HFFc6 (cell line): ENCODE data around the gene KIAA0232. TPM values are rescaled to one million over a fixed set of nuclear protein-coding genes. Genes with fewer than 3 reads are reported as not detected.

Source experiments
- DNase-seq: peaks from one replicate; pipeline ENCODE4 v3.0.0-alpha.2; 2018
- H3K27ac Mint-ChIP-seq: 2 replicates; pipeline ENCODE4 v1.8.0; 2020; ENCODE audit warnings: mild to moderate bottlenecking, mixed read lengths
- H3K27me3 Mint-ChIP-seq: 2 replicates; pipeline ENCODE4 v1.8.0; 2021; ENCODE audit warnings: mild to moderate bottlenecking, moderate library complexity, mixed read lengths; ENCODE audit not compliant: insufficient read depth
- H3K36me3 Mint-ChIP-seq: 2 replicates; pipeline ENCODE4 v1.8.0; 2021; ENCODE audit warnings: low read depth, mixed read lengths
- H3K4me1 Mint-ChIP-seq: 2 replicates; pipeline ENCODE4 v1.8.0; 2020; ENCODE audit warnings: low read depth, mixed read lengths
- H3K4me3 Mint-ChIP-seq: 2 replicates; pipeline ENCODE4 v1.8.0; 2020; ENCODE audit warnings: mild to moderate bottlenecking, moderate library complexity, mixed read lengths
- H3K9me3 Mint-ChIP-seq: 2 replicates; pipeline ENCODE4 v1.8.0; 2020; ENCODE audit warnings: mild to moderate bottlenecking, mixed read lengths
- total RNA-seq, 6 experiments: library from RNA; stranded (reverse); fragmentation: NEBNext Ultra II Directional; extraction: Animal tissue kit (Norgen Biotek cat#: 25700); gene quantifications; 2 replicates in 1 of 6; 3 replicates in 5 of 6; pipeline ENCODE4 v1.2.3, GENCODE V29; 2021
- TF ChIP-seq, protein P1 (sequence below): fragments of 200-600 bp; sonication (generic); IDR thresholded peaks from 2 replicates; pipeline ENCODE4 v1.5.0; 2021; ENCODE audit warnings: antibody characterized with exemption, mild to moderate bottlenecking

The KIAA0232 gene
- total RNA-seq, 6 experiments from 2014 or later: 15.2 to 21.2 (median 19.0) TPM

DNA sequence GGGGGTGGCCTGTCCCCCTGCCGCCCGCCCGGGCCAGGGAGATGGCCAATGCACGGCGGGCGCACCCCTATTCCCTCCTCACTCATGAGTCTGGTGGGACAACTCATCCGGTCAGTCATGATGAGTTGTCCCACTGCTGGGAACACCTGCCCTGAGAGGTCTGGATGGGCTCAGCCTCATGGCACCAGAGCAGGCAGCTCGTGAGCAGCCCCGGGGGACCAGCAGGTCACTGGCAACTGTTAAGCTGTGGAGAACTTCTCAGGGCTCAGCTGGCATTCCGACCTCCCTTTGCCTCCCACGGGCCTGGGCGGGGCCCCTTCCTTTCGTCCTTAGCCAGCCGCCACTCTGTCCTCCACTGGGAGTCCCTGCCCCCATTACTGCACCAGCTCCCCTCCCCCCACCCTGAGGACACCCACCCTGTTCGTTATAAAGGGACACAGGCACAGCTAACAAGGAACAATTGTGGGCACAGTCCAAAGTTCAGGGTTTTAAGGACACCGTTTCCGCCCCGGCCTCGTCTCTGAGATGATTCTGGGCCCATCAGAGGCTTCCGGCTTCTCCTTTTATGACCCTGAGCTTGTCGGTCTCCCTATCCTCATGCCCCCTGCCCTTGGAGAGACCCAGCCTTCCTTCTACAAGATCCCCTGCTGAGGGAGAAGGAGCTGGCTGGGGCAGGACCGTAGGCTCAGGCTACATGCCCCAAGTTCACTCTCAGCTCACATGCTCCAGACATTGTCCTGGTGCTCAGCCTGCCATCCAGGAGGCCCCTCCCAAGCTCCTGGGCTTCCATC is 14.6 kb upstream of the KIAA0232 start:
- no peak overlapping the region for H3K27ac Mint-ChIP-seq
- DNase-seq: no peak
- H3K36me3 Mint-ChIP-seq: no peaks in the 10 kb centered on the region
- peaks cover 35% of the 10 kb centered on the region for H3K27me3 Mint-ChIP-seq
- H3K4me1 Mint-ChIP-seq: peaks cover 23% of the 10 kb centered on the region
- peak overlapping the region; percentile 24; the same call in 1 of the 2 replicates for H3K4me3 Mint-ChIP-seq
- no peaks in the 10 kb centered on the region for H3K9me3 Mint-ChIP-seq
- TF ChIP-seq, protein P1, sequence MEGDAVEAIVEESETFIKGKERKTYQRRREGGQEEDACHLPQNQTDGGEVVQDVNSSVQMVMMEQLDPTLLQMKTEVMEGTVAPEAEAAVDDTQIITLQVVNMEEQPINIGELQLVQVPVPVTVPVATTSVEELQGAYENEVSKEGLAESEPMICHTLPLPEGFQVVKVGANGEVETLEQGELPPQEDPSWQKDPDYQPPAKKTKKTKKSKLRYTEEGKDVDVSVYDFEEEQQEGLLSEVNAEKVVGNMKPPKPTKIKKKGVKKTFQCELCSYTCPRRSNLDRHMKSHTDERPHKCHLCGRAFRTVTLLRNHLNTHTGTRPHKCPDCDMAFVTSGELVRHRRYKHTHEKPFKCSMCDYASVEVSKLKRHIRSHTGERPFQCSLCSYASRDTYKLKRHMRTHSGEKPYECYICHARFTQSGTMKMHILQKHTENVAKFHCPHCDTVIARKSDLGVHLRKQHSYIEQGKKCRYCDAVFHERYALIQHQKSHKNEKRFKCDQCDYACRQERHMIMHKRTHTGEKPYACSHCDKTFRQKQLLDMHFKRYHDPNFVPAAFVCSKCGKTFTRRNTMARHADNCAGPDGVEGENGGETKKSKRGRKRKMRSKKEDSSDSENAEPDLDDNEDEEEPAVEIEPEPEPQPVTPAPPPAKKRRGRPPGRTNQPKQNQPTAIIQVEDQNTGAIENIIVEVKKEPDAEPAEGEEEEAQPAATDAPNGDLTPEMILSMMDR: no peak

DNA sequence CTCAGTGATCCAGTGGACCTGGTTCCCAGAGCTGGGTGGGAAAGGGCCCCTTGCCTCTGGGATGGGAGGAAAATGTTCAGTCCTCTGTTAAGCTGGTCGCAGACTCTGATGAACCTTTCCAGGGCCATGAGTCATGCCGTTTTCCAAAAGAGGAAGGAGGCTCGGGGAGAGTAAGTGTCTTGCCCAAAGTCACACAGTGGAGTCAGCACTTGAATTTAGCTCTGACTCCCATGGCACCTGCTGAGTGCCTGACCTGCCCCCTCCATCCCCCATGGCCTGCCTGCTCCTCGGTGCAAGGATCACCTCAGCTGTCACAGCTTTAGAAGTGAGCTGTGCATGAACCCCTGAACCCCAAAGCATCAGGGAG is 14.0 kb upstream of the KIAA0232 start:
- H3K27me3 Mint-ChIP-seq: peaks cover 37% of the 10 kb centered on the region
- TF ChIP-seq, protein P1: no peak
- no peaks in the 10 kb centered on the region for H3K36me3 Mint-ChIP-seq
- H3K4me3 Mint-ChIP-seq: peak overlapping the region; percentile 24; the same call in 1 of the 2 replicates
- no peak overlapping the region for H3K27ac Mint-ChIP-seq
- H3K9me3 Mint-ChIP-seq: no peaks in the 10 kb centered on the region
- no peak for DNase-seq
- H3K4me1 Mint-ChIP-seq: peaks cover 28% of the 10 kb centered on the region

DNA sequence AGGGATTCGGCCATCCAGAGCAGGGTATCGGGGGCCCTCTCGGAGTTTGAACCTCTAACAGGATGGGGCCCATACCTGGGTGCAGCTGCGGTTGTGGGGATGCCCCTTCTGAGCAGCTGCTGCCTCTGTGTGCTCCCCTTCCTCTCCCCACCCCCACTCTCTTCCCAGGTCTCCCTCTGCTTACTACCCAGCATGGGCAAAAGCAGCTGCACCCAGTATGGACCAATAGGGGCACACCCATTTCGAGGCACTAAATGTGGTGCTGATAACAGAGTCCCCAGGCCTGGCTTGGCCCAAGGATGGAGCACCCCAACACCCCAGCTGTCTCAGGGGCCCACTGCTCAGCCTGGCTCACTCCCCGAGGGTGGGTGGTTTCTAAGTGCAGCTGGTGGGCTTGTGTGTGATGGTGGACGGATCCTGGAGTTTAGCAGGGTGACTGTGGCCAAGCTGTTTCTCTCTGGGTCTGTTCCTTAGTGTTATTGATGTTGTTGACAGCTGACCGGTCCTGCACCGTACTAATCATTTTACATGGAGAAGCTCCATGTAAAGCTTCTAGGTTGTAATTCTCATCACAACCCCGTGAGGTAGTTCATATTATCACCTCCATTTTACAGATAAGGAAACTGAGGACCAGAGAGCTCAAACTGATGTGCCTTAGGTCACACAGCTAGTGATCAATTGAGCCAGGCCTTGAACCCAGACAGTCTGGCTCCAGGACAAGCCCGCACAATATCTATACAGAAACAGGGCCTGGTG is 13.1 kb upstream of the KIAA0232 start:
- Mint-ChIP-seq H3K27me3 (peaks cover 35% of the 10 kb centered on the region), H3K4me1 (peaks cover 28% of the 10 kb centered on the region), H3K9me3 (no peaks in the 10 kb centered on the region), H3K27ac (no peak overlapping the region), H3K4me3 (no peak overlapping the region), H3K36me3 (no peaks in the 10 kb centered on the region)
- DNase-seq: no peak
- TF ChIP-seq, protein P1: no peak

DNA sequence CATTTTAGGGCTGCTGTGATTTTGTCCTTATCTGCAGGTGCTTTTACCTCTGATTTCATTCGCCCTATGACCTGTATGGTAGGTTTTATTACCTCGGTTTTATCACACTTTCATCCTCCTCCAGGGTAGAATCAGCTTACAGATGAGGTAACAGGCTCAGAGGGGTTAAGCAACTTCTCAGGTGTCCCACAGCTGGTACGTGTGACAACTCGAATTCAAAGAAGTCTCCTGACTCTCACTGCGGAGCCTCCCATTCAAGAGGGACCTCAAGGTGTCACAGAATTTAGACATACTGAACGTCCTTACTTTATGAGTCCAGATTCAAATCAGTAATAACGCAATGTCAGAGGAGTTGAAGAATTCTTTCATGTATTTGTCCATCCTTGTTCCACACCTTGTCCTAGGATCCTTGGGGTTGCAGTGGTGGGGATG is 12.5 kb upstream of the KIAA0232 start:
- Mint-ChIP-seq H3K27ac (no peak overlapping the region), H3K4me3 (no peak overlapping the region), H3K4me1 (peaks cover 28% of the 10 kb centered on the region), H3K36me3 (no peaks in the 10 kb centered on the region), H3K27me3 (peaks cover 37% of the 10 kb centered on the region), H3K9me3 (no peaks in the 10 kb centered on the region)
- no peak for DNase-seq
- TF ChIP-seq, protein P1: no peak

DNA sequence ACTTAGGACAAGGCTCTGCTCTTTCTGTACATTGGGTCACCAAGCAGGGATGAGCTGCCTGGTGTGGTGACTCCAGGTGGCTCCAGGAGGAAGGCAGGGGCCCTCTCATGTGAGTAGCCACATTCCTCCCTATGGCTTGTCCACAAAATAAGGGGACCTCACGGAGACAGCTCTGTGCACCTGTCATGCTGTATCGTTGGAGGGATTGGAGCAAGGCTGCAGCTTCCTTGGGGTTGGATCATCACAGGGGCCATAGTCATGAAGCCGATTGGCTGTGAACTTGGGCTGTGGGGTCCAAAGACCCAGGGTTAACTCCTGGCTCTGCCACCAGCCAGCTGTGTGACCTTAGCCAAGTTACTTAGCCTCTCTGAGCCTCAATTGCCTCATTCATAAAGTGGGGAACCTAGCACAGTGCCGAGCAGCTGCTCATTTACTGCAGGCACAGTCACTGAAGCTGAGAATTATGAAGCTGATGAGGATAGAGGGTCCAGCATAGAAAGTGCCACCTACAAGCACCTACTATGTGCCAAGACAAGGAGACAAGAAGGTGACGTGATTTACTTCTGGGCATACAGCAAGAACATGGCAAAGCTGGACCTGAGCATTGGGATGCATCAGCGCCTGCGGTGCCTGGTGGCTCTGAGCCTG is 11.8 kb upstream of the KIAA0232 start:
- no peak overlapping the region for H3K4me3 Mint-ChIP-seq
- no peaks in the 10 kb centered on the region for H3K9me3 Mint-ChIP-seq
- H3K36me3 Mint-ChIP-seq: no peaks in the 10 kb centered on the region
- no peak for DNase-seq
- peaks cover 28% of the 10 kb centered on the region for H3K4me1 Mint-ChIP-seq
- H3K27me3 Mint-ChIP-seq: peaks cover 39% of the 10 kb centered on the region
- TF ChIP-seq, protein P1: no peak
- H3K27ac Mint-ChIP-seq: no peak overlapping the region
